ENCODE measurements around the gene NOP14. TPM values are rescaled to one million over a fixed set of nuclear protein-coding genes. Genes with fewer than 3 reads are reported as not detected.

The NOP14 gene
- total and polyA plus RNA-seq, 2 donors (not counting 3 experiments of a cell fraction or from before 2014, with no cell fraction given) = 9.5 to 45.2 TPM

DNA sequence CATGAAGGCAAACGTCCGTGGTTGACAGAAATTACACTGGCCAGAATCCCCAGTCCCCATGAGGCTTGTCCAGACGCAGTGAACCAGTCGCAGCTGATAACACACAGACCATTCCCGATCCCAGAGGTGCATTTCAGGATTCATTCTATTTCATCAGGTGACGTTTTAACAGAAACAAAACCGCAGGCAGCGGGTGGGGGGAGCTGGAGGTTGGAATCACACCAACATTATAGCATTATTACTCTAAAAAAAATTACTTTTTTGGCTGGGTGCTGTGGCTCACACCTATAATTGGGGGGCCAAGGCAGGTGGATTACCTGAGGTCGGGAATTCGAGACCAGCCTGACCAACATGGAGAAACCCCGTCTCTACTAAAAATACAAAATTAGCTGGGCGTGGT is 25.2 kb downstream of the NOP14 start:
- POLR2A ChIA-PET = no interaction called here
- H3K9ac ChIP-seq (replicated peaks; ENCODE audit: extremely low read depth, insufficient read depth, low read length) = no peak overlapping the region
- peaks cover 7 to 44% of the 10 kb centered on the region in 2 experiments for H3K36me3 ChIP-seq (ENCODE audit: control insufficient read depth in 2 of 2, extremely low read depth in 1 of 2, insufficient read depth in 2 of 2, low read length in 2 of 2)
- H2AFZ ChIP-seq (ENCODE audit: low read depth, low read length) = no peak overlapping the region
- TSS peak; percentile 38 for BruUV-seq (replicated peaks)
- CTCF ChIA-PET = interaction anchor here (1.4 to 1.7 kb wide), 2 partner anchors 11 to 16 kb away, joined by 3 to 4 read pairs; no protein-coding TSS in a partner anchor
- DNase-seq (ENCODE audit: low read depth, low spot score) (no peak), FAIRE-seq (no peak)
- no peak for TF ChIP-seq MYC (IDR thresholded peaks at IDR 0.05; ENCODE audit: low read depth, low read length)
- TF ChIP-seq, protein P1, sequence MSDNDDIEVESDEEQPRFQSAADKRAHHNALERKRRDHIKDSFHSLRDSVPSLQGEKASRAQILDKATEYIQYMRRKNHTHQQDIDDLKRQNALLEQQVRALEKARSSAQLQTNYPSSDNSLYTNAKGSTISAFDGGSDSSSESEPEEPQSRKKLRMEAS (IDR thresholded peaks at IDR 0.05; ENCODE audit: insufficient read depth, insufficient read length) = no peak
- no peak for TF ChIP-seq EZH2 (IDR thresholded peaks at IDR 0.05; ENCODE audit: borderline replicate concordance, low read depth, low read length, severe bottlenecking)
- TF ChIP-seq CTCF (IDR thresholded peaks at IDR 0.05; ENCODE audit: extremely low read depth in 1 of 2, insufficient read depth in 1 of 2, low read depth in 1 of 2, low read length in 2 of 2) = no peak
- TF ChIP-seq FOS (IDR thresholded peaks at IDR 0.05; ENCODE audit: borderline replicate concordance, insufficient read depth, low read length) = no peak
- TF ChIP-seq POLR2AphosphoS5 (IDR thresholded peaks at IDR 0.05; ENCODE audit: insufficient read depth, low read depth, low read length) = no peak
- TF ChIP-seq JUN (IDR thresholded peaks at IDR 0.05; ENCODE audit: borderline replicate concordance, insufficient read depth, insufficient read length, low read depth) = no peak
- TF ChIP-seq GATA2 (IDR thresholded peaks at IDR 0.05; ENCODE audit: insufficient read depth, insufficient read length, low read depth, low read length) = no peak
- TF ChIP-seq POLR2A (IDR thresholded peaks at IDR 0.05; ENCODE audit: low read depth, low read length) = no peak
- H3K4me2 ChIP-seq (ENCODE audit: insufficient read depth, low read length) = no peak overlapping the region
- dilution Hi-C loops (cut with MboI; ENCODE audit: extremely low pct_ligation_motif_present, low sequenced_read_pairs) = no loop called here
- no peaks in the 10 kb centered on the region for H3K9me1 ChIP-seq (replicated peaks; ENCODE audit: control insufficient read depth, extremely low read depth, insufficient read depth, low read length)
- no peaks in the 10 kb centered on the region for H3K27me3 ChIP-seq (ENCODE audit: control insufficient read depth in 2 of 2, insufficient read depth in 2 of 2, low read length in 2 of 2)
- H3K79me2 ChIP-seq (ENCODE audit: control insufficient read depth, insufficient read depth, low read length) = peaks cover 11% of the 10 kb centered on the region
- H3K4me3 ChIP-seq (replicated peaks in 1 of 3; ENCODE audit: insufficient read depth in 1 of 3, low read depth in 1 of 3, low read length in 3 of 3) = no peak overlapping the region
- no peaks in the 10 kb centered on the region for H4K20me1 ChIP-seq (replicated peaks; ENCODE audit: control insufficient read depth, extremely low read depth, insufficient read depth, low read length)
- intact Hi-C loops (cut with micrococcal nuclease) = no loop called here
- peaks cover 18% of the 10 kb centered on the region for H3K4me1 ChIP-seq (ENCODE audit: control insufficient read depth, extremely low read depth, insufficient read depth, low read length)
- H3K9me3 ChIP-seq (replicated peaks; ENCODE audit: control insufficient read depth, insufficient read depth, low read length) = no peaks in the 10 kb centered on the region
- no peak overlapping the region for H3K27ac ChIP-seq (ENCODE audit: insufficient read depth, low read depth, low read length)

Data from endothelial cell of umbilical vein (primary cell).